ENCODE results near the gene CKM.

DNA sequence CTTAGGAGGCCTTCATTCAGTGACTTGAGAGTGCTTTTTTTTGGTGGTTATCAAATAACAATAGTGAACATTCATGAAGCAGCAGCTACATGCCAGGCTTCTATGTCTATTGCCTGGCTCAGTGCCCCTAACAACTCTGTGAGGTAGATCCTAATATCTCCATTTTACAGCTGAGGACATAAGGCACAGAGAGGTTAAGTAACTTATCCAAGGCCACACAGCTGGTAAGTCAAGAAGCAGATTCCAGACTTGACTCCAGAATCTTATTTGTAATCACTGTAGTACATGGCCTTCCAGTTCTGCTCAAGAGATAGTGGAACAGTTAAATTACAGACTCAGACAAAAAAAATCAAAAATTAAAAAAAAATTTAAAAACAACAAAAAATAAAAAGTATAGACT is 26.8 kb downstream of the CKM start:
- TF ChIP-seq, protein P1, sequence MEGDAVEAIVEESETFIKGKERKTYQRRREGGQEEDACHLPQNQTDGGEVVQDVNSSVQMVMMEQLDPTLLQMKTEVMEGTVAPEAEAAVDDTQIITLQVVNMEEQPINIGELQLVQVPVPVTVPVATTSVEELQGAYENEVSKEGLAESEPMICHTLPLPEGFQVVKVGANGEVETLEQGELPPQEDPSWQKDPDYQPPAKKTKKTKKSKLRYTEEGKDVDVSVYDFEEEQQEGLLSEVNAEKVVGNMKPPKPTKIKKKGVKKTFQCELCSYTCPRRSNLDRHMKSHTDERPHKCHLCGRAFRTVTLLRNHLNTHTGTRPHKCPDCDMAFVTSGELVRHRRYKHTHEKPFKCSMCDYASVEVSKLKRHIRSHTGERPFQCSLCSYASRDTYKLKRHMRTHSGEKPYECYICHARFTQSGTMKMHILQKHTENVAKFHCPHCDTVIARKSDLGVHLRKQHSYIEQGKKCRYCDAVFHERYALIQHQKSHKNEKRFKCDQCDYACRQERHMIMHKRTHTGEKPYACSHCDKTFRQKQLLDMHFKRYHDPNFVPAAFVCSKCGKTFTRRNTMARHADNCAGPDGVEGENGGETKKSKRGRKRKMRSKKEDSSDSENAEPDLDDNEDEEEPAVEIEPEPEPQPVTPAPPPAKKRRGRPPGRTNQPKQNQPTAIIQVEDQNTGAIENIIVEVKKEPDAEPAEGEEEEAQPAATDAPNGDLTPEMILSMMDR (IDR thresholded peaks at IDR 0.05), result no peak
- no peak for TF ChIP-seq POLR2A (IDR thresholded peaks at IDR 0.05)
- TF ChIP-seq POLR2AphosphoS5 (IDR thresholded peaks at IDR 0.05), result no peak
